Measurements from ENCODE around the gene SH2B2.
"Not testable (repeated sequence)": the region's sequence is repeated elsewhere in the genome, so short reads cannot be mapped to it uniquely, and the experiment has no call there.

Gene SH2B2

DNA sequence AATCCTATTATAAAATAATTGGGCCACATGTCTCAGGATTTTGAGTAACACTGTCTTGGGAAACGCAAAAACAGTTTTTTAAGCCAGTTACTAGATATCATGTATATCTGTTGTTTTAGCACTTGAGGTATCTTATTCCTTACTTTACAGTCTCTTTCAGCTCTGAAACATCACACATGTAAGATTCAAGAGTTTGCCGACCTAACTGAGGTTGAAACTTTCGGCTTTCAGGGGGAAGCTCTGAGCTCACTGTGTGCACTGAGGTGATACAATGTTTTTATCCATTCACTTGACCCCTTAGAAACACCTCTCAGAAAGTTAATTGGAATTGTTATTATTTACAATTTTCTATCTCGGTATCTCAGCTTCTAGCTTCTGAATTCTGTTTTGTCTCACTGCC, 50.8 kb downstream of the SH2B2 start:
- DNase-seq: not testable (repeated sequence)

DNA sequence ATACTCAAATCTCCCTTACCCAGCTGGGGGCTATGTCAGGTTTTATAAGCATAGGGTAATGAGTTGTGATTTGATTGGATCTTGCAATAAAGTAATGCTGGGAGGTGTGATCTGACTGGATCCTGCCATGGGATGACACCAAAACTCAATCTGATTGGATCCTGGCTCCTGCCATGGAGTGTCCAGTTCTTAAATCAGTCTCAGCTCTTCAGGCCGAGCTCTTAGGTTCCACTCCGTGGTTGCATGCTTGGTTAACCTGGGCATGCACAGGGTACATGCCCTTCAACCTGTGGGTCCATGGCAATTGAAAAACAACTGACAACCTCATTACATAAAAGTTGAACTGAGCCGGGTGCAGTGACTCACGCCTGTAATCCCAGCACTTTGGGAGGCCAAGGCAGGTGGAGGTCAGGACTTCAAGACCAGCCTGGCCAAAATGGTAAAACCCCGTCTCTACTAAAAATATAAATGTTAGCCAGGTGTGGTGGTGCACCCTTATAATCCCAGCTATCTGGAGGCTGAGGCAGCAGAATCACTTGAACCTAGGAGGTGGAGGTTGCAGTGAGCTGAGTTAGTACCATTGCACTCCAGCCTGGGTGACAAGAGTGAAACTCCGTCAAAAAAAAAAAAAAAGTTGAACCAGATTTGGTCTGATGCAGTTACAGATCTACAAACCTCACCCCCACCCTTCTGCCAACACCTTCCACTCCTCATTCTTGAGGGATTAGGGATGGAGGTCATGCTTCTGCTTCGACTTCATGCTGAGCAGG, 54.1 kb downstream of the SH2B2 start:
- DNase-seq: not testable (repeated sequence)

DNA sequence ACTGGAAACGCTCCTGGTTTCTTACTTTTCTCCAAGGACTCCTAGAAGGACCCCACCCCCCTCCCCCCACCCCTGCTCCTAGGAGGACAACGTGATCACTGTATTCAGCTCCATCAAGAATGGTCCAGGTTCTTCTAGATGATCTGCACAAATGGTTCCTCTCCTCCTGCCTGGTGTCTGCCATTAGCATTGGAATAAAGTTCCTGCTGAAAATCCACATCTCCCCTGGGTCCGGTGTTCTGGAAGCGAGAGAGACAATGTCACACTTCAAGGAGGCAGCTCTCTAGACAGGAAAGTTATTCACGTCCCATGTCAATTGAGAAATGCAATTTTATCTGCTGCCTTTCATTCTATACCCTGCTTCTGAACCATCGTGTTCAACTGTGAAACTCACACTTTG, 60.3 kb downstream of the SH2B2 start:
- DNase-seq: not testable (repeated sequence)

DNA sequence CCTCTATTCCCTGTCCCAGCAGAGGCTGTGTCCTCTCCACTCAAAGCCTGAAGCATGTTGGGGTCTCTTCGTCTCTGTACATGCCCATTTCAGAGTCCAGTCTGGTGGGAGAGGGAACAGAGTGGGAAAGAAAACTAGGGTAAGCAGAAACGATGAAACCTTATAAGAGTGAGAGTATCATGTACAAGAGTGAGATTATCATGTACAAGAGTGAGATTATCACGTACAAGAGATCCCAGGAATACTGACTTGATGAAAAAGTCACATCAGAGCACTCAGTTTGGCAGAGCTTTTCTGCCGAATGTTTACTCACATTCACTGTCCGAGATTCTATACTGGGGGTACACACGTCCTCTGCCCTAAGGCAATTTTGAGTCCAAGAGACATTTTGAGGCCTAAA, 69.7 kb downstream of the SH2B2 start, which contains the start of gene SPDYE6:
SPDYE6 (minus strand) TSS at position 101 of the 400 bp plus-strand sequence. CDS start 421 bp downstream, outside the sequence.
- DNase-seq: not testable (repeated sequence)

DNA sequence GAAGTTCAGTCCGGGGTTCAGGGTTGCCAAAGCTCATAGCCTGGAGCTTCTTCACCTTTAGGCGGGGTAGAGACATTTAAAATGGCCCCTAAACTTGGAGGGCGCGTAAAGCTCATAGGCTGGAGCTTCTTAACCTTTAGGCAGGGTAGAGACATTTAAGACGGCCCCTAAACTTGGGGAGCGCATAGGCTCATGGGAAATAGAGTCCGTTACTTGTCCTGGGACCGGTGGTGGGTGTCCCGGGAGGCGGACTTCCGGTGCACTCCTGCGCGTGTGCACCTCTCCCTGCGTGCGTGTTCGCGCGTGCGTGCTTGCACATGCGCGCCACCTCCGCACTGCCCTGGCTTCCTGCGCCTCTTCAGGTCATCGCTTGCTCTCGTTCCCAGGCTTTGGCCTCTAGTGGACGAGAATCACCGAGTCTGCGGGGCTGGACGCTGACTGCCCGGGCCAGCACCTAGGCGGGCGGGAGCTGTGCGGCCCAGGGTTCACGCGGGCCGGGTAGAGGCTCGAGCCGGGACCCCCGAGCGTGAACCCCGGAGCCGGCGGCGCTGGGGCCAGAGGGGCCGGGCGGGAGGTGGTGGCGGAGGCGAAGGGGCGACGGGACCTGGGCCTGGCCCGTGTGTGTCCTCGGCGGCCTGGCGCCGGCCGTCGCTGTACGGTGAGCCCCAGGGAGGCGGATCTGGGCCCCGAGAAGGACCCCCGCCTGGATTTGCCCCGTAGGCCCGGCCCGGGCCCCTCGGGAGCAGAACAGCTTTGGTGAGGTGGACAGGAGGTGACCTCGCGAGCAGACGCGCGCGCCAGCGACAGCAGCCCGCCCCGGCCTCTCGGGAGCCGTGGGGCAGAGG, 77.1 kb downstream of the SH2B2 start:
- DNase-seq: peak; percentile 89 to 91

DNA sequence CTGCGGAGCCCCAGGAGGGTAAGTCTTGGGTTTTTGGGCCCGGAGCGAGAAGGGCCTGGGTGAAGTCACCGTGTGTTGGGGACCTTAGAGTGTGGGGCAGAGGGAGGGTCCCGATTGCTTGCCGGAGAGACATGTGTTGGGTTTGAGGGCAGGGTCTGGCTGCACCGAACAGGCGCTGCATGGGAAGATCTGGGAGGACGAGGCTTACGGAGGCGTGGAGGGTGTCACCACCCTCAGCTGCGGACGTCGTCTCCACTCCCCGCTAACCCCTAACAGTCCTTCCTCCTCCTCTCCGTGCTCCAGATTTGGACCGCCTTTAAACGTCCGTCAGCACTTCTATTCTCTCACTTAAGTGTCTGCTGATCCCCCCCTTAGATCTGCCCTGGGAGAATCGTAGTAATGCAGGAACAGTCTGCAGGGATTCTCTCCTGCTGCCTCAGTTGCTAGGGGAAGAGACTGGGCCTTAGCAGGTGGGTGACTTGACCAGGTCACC, 77.8 kb downstream of the SH2B2 start:
- not testable (repeated sequence) for DNase-seq

DNA sequence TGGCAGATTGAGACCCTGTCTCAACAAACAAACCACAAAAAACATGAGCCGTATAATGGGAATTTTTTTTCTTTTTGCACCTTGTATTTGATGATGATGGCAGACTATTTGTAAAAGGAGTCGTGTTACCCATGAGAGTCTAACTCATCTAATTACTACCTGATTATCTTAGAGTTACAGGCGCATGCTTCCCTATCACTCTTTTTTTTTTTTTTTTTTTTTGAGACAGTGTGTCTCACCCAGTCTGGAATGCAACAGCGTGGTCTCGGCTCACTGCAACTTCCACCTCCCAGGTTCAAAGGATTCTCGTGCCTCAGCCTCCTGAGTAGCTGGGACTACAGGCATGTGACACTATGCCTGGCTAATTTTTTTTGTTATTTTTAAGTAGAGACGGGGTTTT, 78.7 kb downstream of the SH2B2 start:
- DNase-seq: not testable (repeated sequence)

DNA sequence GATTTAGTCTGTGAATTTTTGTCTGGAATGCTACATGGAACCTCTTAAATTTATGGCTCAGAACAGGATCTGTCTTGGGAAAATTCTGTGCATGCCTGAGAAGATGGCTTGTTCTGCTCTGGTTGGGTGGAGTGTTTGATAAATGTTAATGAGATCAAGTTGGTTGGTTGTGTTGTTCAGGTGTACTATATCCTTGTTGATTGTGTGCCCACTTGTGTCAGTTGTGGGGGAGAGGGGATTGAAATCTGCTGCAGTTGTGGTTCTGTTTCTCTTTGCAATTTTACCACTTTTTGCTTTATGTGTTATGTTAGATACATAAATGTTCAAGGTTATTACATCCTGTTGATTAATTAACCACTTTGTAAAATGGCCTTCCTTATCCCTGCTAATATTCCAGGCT, 83.4 kb downstream of the SH2B2 start:
- not testable (repeated sequence) for DNase-seq

Data from activated CD4-positive, alpha-beta T cell treated with anti-CD3 and anti-CD28 coated beads, Interleukin-2, amount 50 U/mL, for 4 hours (primary cell).